NB4 (cell line): ENCODE measurements around the gene ARHGAP25.

Source experiments
- DNase-seq: peaks from one replicate; pipeline ENCODE4 v3.0.0; 2010; ENCODE audit warnings: low read depth
- H3K4me3 ChIP-seq: one replicate; pipeline ENCODE4 v1.5.1; 2011; ENCODE audit warnings: mild to moderate bottlenecking, low read depth, low read length, moderate library complexity
- MYC ChIP-seq: IDR thresholded peaks from 2 replicates; pipeline ENCODE4 v1.6.1; 2011; ENCODE audit warnings: low read depth, low read length
- POLR2A ChIP-seq: IDR thresholded peaks from 2 replicates; pipeline ENCODE4 v1.6.1; 2011; ENCODE audit warnings: mild to moderate bottlenecking; ENCODE audit not compliant: insufficient read length; ENCODE audit errors: extremely low read depth
- TF ChIP-seq, protein P1 (sequence below): IDR thresholded peaks from 2 replicates; pipeline ENCODE4 v1.6.1; 2011; ENCODE audit warnings: low read depth, low read length
- TF ChIP-seq, protein P2 (sequence below): IDR thresholded peaks from one replicate; pipeline ENCODE4 v1.5.1; 2012; ENCODE audit warnings: low read depth, low read length

ARHGAP25 gene

DNA sequence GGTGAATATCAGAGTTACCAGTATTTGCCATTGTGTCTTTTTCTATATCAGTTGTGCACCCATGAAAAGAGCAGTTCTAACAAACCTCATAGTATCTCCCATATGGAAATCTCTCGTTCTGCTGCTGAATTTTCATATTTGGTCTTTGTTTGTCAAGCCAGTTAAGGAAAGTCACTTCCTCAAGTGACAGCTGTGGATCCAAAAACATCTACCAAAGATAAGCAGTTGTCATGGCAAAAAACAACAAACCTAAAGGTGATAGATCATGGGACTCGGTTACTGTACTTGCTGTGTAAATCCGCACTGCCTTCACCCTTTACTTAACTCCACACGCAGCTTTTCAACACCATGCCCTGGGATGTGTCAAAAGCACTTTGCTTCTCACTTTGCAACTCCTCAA lies 119.3 kb downstream of the ARHGAP25 start:
- no peak for DNase-seq
- H3K4me3 ChIP-seq, result no peak overlapping the region
- no peak for TF ChIP-seq MYC
- no peak for TF ChIP-seq POLR2A
- TF ChIP-seq, protein P1, sequence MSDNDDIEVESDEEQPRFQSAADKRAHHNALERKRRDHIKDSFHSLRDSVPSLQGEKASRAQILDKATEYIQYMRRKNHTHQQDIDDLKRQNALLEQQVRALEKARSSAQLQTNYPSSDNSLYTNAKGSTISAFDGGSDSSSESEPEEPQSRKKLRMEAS, result no peak
- TF ChIP-seq, protein P2, sequence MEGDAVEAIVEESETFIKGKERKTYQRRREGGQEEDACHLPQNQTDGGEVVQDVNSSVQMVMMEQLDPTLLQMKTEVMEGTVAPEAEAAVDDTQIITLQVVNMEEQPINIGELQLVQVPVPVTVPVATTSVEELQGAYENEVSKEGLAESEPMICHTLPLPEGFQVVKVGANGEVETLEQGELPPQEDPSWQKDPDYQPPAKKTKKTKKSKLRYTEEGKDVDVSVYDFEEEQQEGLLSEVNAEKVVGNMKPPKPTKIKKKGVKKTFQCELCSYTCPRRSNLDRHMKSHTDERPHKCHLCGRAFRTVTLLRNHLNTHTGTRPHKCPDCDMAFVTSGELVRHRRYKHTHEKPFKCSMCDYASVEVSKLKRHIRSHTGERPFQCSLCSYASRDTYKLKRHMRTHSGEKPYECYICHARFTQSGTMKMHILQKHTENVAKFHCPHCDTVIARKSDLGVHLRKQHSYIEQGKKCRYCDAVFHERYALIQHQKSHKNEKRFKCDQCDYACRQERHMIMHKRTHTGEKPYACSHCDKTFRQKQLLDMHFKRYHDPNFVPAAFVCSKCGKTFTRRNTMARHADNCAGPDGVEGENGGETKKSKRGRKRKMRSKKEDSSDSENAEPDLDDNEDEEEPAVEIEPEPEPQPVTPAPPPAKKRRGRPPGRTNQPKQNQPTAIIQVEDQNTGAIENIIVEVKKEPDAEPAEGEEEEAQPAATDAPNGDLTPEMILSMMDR, result no peak

- TF ChIP-seq MYC, result no peak
- TF ChIP-seq POLR2A, result no peak
- TF ChIP-seq, protein P2, result no peak
- TF ChIP-seq, protein P1, result no peak
- no peak overlapping the region for H3K4me3 ChIP-seq
- DNase-seq, result no peak
Observed at GRCh38 chr2:68854476-68854875, 119.9 kb downstream of the ARHGAP25 start.

DNA sequence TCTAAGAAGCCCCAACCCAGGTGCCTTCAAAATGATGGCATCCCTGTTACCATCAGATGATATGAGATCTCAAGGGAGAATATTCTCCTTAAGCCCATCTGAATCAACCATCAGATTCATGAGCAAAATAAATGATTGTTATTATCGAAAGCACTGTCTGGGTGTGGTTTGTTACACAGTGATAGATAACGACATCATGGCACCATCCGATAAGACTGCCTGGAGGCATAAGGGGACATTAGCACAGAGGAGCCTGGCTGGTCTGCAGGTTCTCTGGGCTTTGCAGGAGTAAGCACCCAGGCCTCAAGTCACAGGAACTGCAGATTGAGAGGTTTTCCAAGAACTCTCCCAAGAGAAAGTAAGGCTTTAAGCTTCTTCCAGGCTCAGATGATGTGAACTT lies 120.9 kb downstream of the ARHGAP25 start:
- DNase-seq, result no peak
- no peak for TF ChIP-seq POLR2A
- TF ChIP-seq MYC, result no peak
- TF ChIP-seq, protein P2, result no peak
- TF ChIP-seq, protein P1, result no peak
- no peak overlapping the region for H3K4me3 ChIP-seq

- no peak for DNase-seq
- TF ChIP-seq POLR2A (no peak), MYC (no peak)
- TF ChIP-seq, protein P2, result no peak
- TF ChIP-seq, protein P1, result no peak
- no peak overlapping the region for H3K4me3 ChIP-seq
Observed at GRCh38 chr2:68857202-68857845, 122.7 kb downstream of the ARHGAP25 start.

GRCh38 chr2:68857855-68858456 lies 123.3 kb downstream of the ARHGAP25 start:
- peak; percentile 30 for DNase-seq
- TF ChIP-seq, protein P2, result no peak
- TF ChIP-seq, protein P1, result no peak
- TF ChIP-seq MYC, result no peak
- no peak for TF ChIP-seq POLR2A
- no peak overlapping the region for H3K4me3 ChIP-seq
